Tibial artery (tissue), 4 donors: ENCODE results near the gene PEA15.

Experiments used
- DNase-seq, 2 donors: peaks; one replicate each; pipeline ENCODE4 v3.0.0-alpha.2; 2019
- H3K27ac ChIP-seq, 2 donors: fragments of 200-600 bp; sonication (generic) in 1 of 2; 1 replicate in 1 of 2; 2 replicates in 1 of 2; pipeline ENCODE4 v1.5.1; 2018 to 2019; ENCODE audit warnings: mild to moderate bottlenecking in 1 of 2
- H3K27me3 ChIP-seq, 2 donors: fragments of 200-600 bp; sonication (generic) in 1 of 2; one replicate each; pipeline versions ENCODE4 v1.5.1 to v1.6.0; 2016 to 2019
- H3K36me3 ChIP-seq, 3 donors: fragments of 200-600 bp; sonication (generic) in 2 of 3; one replicate each; pipeline ENCODE4 v1.5.1; 2016 to 2019; ENCODE audit warnings: mild to moderate bottlenecking in 2 of 3
- H3K4me1 ChIP-seq, 4 donors: fragments of 200-600 bp; sonication (generic) in 2 of 4; 1 replicate in 3 of 4; 2 replicates in 1 of 4; pipeline ENCODE4 v1.5.1; 2016 to 2019
- H3K4me3 ChIP-seq, 2 donors: fragments of 200-600 bp; sonication (generic) in 1 of 2; 1 replicate in 1 of 2; 2 replicates in 1 of 2; pipeline ENCODE4 v1.5.1; 2018 to 2019; ENCODE audit warnings: mild to moderate bottlenecking in 2 of 2
- H3K9me3 ChIP-seq, 3 donors: fragments of 200-600 bp; sonication (generic) in 1 of 3; one replicate each; pipeline ENCODE4 v1.5.1; 2016 to 2019
- CTCF ChIP-seq, 2 experiments: fragments of 200-600 bp in 1 of 2; fragments of 450-650 bp in 1 of 2; IDR thresholded peaks; one replicate each; pipeline ENCODE4 v1.5.1; 2017 to 2019; ENCODE audit warnings: antibody characterized with exemption in 2 of 2, mild to moderate bottlenecking in 1 of 2, moderate library complexity in 1 of 2
- intact Hi-C: fragments of 100-400 bp; cut with DNase I; formaldehyde crosslinking; loops from one replicate; pipeline ENCODE4 v1.15.0; 2023; ENCODE audit warnings: low total_unique reads

The PEA15 gene

DNA sequence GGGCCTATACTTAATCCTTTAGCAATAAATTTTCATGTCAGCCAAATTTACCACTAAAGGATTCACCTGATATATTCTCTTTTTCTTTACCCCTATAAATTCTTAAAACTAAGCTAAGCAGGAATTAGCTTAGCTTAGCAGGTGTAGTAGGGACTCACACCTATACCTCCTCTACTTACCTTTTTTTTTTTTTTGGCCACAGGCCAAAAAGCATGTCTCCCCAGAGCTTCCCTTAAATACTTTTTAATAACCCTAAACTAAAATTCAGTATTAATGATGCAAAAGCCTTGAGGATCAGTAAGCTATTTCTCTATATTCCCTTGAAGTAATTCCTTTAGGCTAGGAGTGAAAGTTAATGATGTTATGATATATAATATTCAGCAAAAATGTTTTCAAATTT lies 23.2 kb downstream of the PEA15 start:
- no peak for TF ChIP-seq CTCF (IDR thresholded peaks at IDR 0.05)
- H3K4me3 ChIP-seq: no peak overlapping the region
- H3K27me3 ChIP-seq: no peaks in the 10 kb centered on the region
- no peak for DNase-seq
- intact Hi-C loops: no loop called here
- H3K9me3 ChIP-seq: no peaks in the 10 kb centered on the region
- no peak overlapping the region for H3K27ac ChIP-seq
- H3K36me3 ChIP-seq: peaks cover 76 to 93% (median 90%) of the 10 kb centered on the region in 3 donors
- no peaks in the 10 kb centered on the region for H3K4me1 ChIP-seq

DNA sequence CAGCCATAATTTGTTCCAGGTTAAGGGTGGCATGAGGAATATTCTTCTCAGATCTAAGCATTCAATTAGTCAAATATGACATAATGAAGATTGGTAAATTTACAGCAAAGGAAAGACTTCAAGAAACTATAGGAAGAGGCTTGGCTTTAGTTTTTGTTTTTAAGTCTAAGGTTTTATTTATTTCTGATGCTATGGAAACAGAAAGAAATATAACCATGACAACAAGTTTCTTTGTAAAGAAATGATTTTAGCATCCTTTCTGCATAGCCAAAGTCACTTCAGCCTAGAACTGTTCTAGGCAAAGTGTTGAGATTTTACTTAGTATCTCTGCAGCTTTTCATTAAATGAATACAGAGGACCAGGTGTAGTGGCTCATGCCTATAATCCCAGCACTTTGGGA lies 27.7 kb downstream of the PEA15 start:
- no peaks in the 10 kb centered on the region for H3K9me3 ChIP-seq
- no peak overlapping the region for H3K27ac ChIP-seq
- no peak for DNase-seq
- intact Hi-C loops: no loop called here
- no peaks in the 10 kb centered on the region for H3K4me1 ChIP-seq
- no peak for TF ChIP-seq CTCF (IDR thresholded peaks at IDR 0.05)
- no peak overlapping the region for H3K4me3 ChIP-seq
- no peaks in the 10 kb centered on the region for H3K27me3 ChIP-seq
- H3K36me3 ChIP-seq: peaks cover 76 to 96% (median 81%) of the 10 kb centered on the region in 3 donors

DNA sequence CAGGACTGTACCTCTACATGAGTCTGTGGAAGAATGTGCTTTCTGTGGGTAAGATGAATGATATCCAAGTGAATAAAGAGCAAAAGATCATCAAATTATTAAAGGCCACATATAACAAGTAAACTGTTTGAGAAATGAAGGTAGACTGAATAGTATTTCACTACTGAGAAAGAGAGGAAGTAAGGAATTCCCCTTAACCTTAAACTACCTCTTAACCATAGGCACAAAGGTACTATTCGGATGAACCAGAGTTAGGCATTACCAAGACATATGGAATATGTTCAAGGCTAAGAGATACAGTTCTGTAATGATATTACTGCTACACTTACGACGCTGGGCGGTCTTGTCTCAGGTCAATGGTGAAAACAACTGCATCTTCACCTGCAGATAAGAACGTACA lies 31.6 kb downstream of the PEA15 start:
- no peak for TF ChIP-seq CTCF (IDR thresholded peaks at IDR 0.05)
- no peak overlapping the region for H3K27ac ChIP-seq
- intact Hi-C loops: no loop called here
- peaks cover 64 to 87% (median 76%) of the 10 kb centered on the region in 3 donors for H3K36me3 ChIP-seq
- no peaks in the 10 kb centered on the region for H3K27me3 ChIP-seq
- no peaks in the 10 kb centered on the region for H3K9me3 ChIP-seq
- H3K4me3 ChIP-seq: no peak overlapping the region
- no peaks in the 10 kb centered on the region for H3K4me1 ChIP-seq
- DNase-seq: no peak

- H3K9me3 ChIP-seq: no peaks in the 10 kb centered on the region
- H3K36me3 ChIP-seq: peaks cover 56 to 80% (median 69%) of the 10 kb centered on the region in 3 donors
- H3K4me1 ChIP-seq: no peaks in the 10 kb centered on the region
- no peak for DNase-seq
- TF ChIP-seq CTCF (IDR thresholded peaks at IDR 0.05): no peak
- intact Hi-C loops: no loop called here
- no peaks in the 10 kb centered on the region for H3K27me3 ChIP-seq
- H3K27ac ChIP-seq: no peak overlapping the region
- no peak overlapping the region for H3K4me3 ChIP-seq
Observed at GRCh38 chr1:160237558-160237957, 32.4 kb downstream of the PEA15 start.

- Histone ChIP-seq H3K27me3 (no peaks in the 10 kb centered on the region), H3K9me3 (no peaks in the 10 kb centered on the region), H3K27ac (no peak overlapping the region), H3K36me3 (peaks cover 55 to 80% (median 69%) of the 10 kb centered on the region in 3 donors), H3K4me1 (no peaks in the 10 kb centered on the region), H3K4me3 (no peak overlapping the region)
- no peak for DNase-seq
- TF ChIP-seq CTCF (IDR thresholded peaks at IDR 0.05): no peak
- intact Hi-C loops: no loop called here
Observed at GRCh38 chr1:160238408-160238807, 33.2 kb downstream of the PEA15 start.
